ENCODE measurements around the gene ADM2.

DNA sequence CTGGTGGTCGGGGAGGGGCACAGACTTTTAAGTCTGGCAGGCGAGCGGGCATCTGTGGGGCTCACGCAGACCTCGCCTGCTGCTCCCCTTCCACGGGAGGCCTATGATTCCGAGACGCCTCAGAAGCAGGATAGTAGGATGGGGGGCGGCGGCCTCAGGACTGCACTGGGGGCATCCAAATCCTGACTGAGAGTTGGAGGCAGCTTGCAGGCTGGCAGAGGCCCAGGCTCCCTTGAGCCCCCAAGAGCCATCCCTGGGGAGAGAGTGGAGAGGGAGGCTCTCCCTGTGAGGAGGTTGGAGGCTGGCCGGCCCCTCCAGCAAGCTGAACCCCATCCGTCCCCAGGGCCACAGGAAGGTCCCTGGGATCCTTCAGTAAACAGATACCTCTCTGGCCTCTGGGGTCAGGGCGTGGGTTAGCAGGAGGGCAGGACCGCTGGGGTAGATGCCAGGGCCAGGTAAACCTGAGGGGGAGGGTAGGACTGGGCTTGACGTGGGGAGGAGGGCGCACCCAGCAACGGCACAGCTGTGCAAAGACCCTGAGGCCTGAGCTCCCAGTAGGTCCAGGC is 39.8 kb upstream of the ADM2 start:
- TF ChIP-seq ZKSCAN1 (IDR thresholded peaks at IDR 0.05; ENCODE audit: low read length), result no peak
- TF ChIP-seq, protein P1, sequence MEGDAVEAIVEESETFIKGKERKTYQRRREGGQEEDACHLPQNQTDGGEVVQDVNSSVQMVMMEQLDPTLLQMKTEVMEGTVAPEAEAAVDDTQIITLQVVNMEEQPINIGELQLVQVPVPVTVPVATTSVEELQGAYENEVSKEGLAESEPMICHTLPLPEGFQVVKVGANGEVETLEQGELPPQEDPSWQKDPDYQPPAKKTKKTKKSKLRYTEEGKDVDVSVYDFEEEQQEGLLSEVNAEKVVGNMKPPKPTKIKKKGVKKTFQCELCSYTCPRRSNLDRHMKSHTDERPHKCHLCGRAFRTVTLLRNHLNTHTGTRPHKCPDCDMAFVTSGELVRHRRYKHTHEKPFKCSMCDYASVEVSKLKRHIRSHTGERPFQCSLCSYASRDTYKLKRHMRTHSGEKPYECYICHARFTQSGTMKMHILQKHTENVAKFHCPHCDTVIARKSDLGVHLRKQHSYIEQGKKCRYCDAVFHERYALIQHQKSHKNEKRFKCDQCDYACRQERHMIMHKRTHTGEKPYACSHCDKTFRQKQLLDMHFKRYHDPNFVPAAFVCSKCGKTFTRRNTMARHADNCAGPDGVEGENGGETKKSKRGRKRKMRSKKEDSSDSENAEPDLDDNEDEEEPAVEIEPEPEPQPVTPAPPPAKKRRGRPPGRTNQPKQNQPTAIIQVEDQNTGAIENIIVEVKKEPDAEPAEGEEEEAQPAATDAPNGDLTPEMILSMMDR (CRISPR knock-in tag; IDR thresholded peaks at IDR 0.05), result no peak
- no peak for TF ChIP-seq JUND (CRISPR knock-in tag; IDR thresholded peaks at IDR 0.05)
- no peak for TF ChIP-seq ZKSCAN5 (CRISPR knock-in tag; IDR thresholded peaks at IDR 0.05)
- no peak for TF ChIP-seq FOXJ3 (CRISPR knock-in tag; IDR thresholded peaks at IDR 0.05; ENCODE audit: borderline replicate concordance)

All from HepG2 (cell line).